Fibroblast of pulmonary artery (primary cell): Measurements from ENCODE around the gene TMEM184B.

ENCODE experiments used
- DNase-seq: peaks from one replicate; pipeline ENCODE4 v3.0.0-alpha.2; 2010; ENCODE audit warnings: low read depth
- H3K4me3 ChIP-seq: replicated peaks from 2 replicates; pipeline ENCODE4 v1.5.1; 2011; ENCODE audit warnings: low read depth, mild to moderate bottlenecking, control low read depth, low read length, moderate library complexity
- CTCF ChIP-seq: IDR thresholded peaks from 2 replicates; pipeline ENCODE4 v1.5.1; 2011; ENCODE audit warnings: mild to moderate bottlenecking, control low read depth, low read length, inconsistent platforms; ENCODE audit errors: missing control alignments

The TMEM184B gene

GRCh38 chr22:38286915-38287669, 14.3 kb upstream of the TMEM184B start:
- no peak for TF ChIP-seq CTCF
- no peak for DNase-seq
- no peak overlapping the region for H3K4me3 ChIP-seq

- no peak for TF ChIP-seq CTCF
- H3K4me3 ChIP-seq, result no peak overlapping the region
- no peak for DNase-seq
These were observed 12.2 kb upstream of the TMEM184B start for GRCh38 chr22:38285018-38285417.

- H3K4me3 ChIP-seq, result no peak overlapping the region
- DNase-seq, result peak; percentile 79
- TF ChIP-seq CTCF, result no peak
These were observed 11.2 kb upstream of the TMEM184B start for GRCh38 chr22:38284042-38284402.

- H3K4me3 ChIP-seq, result no peak overlapping the region
- no peak for TF ChIP-seq CTCF
- no peak for DNase-seq
These were observed 9.6 kb upstream of the TMEM184B start for GRCh38 chr22:38282397-38282796.

- no peak overlapping the region for H3K4me3 ChIP-seq
- TF ChIP-seq CTCF, result no peak
- no peak for DNase-seq
These were observed 3.4 kb upstream of the TMEM184B start for GRCh38 chr22:38276166-38276565.

- H3K4me3 ChIP-seq, result peak overlapping the region; percentile 60
- DNase-seq, result no peak
- TF ChIP-seq CTCF, result no peak
These were observed 471 bp upstream of the TMEM184B start for GRCh38 chr22:38273135-38273826.
